Stimulated activated CD4-positive, alpha-beta T cell treated with anti-CD3 and anti-CD28 coated beads, Interleukin-1b, Interleukin-23, amount 100 ng/mL, for 48 hours (primary cell): Measurements from ENCODE around the gene RAB11FIP2.
"Not testable (repeated sequence)": the region's sequence is repeated elsewhere in the genome, so short reads cannot be mapped to it uniquely, and the experiment has no call there.

Source experiments
- DNase-seq: peaks from one replicate; pipeline ENCODE4 v3.0.0-alpha.2; 2020

RAB11FIP2 gene

GRCh38 chr10:118046395-118047156 lies at the start of gene RAB11FIP2:
Gene RAB11FIP2, minus strand, starts transcription at chr10:118046941. Its CDS starts 778 bp downstream, at chr10:118046163.
- peak; percentile 94 for DNase-seq

- no peak for DNase-seq
Observed at GRCh38 chr10:118096022-118096421, 49.3 kb upstream of the RAB11FIP2 start.

- no peak for DNase-seq
Observed at GRCh38 chr10:118092209-118092608, 45.5 kb upstream of the RAB11FIP2 start.

GRCh38 chr10:118080817-118081216 lies 34.1 kb upstream of the RAB11FIP2 start:
- no peak for DNase-seq

- DNase-seq: no peak
Observed at GRCh38 chr10:118076705-118077104, 30.0 kb upstream of the RAB11FIP2 start.

- DNase-seq: no peak
Observed at GRCh38 chr10:118072840-118073239, 26.1 kb upstream of the RAB11FIP2 start.

GRCh38 chr10:118067389-118067788 lies 20.6 kb upstream of the RAB11FIP2 start:
- DNase-seq: not testable (repeated sequence)

- no peak for DNase-seq
Observed at GRCh38 chr10:118062798-118063238, 16.1 kb upstream of the RAB11FIP2 start.

- no peak for DNase-seq
Observed at GRCh38 chr10:118058371-118058770, 11.6 kb upstream of the RAB11FIP2 start.

- no peak for DNase-seq
Observed at GRCh38 chr10:118057361-118057760, 10.6 kb upstream of the RAB11FIP2 start.

- no peak for DNase-seq
Observed at GRCh38 chr10:118054383-118054782, 7.6 kb upstream of the RAB11FIP2 start.

- no peak for DNase-seq
Observed at GRCh38 chr10:118052816-118053215, 6.1 kb upstream of the RAB11FIP2 start.

- DNase-seq: no peak
Observed at GRCh38 chr10:118047880-118048279, 1.1 kb upstream of the RAB11FIP2 start.

GRCh38 chr10:118047157-118047719 lies 497 bp upstream of the RAB11FIP2 start:
- no peak for DNase-seq

GRCh38 chr10:118045837-118046394 lies 825 bp downstream of the RAB11FIP2 start:
- DNase-seq: peak; percentile 13

- DNase-seq: no peak
Observed at GRCh38 chr10:118045158-118045836, 1.4 kb downstream of the RAB11FIP2 start.

GRCh38 chr10:118042827-118043242 lies 3.9 kb downstream of the RAB11FIP2 start:
- DNase-seq: no peak

- no peak for DNase-seq
Observed at GRCh38 chr10:118042336-118042735, 4.4 kb downstream of the RAB11FIP2 start.

- no peak for DNase-seq
Observed at GRCh38 chr10:118041316-118041715, 5.4 kb downstream of the RAB11FIP2 start.

- no peak for DNase-seq
Observed at GRCh38 chr10:118036281-118036875, 10.4 kb downstream of the RAB11FIP2 start.

GRCh38 chr10:118035354-118036005 lies 11.3 kb downstream of the RAB11FIP2 start:
- no peak for DNase-seq

- no peak for DNase-seq
Observed at GRCh38 chr10:118034791-118035261, 11.9 kb downstream of the RAB11FIP2 start.
